ENCODE data around the gene MAP4K4.
"Not testable (repeated sequence)": the region's sequence is repeated elsewhere in the genome, so short reads cannot be mapped to it uniquely, and the experiment has no call there.

MAP4K4 gene

DNA sequence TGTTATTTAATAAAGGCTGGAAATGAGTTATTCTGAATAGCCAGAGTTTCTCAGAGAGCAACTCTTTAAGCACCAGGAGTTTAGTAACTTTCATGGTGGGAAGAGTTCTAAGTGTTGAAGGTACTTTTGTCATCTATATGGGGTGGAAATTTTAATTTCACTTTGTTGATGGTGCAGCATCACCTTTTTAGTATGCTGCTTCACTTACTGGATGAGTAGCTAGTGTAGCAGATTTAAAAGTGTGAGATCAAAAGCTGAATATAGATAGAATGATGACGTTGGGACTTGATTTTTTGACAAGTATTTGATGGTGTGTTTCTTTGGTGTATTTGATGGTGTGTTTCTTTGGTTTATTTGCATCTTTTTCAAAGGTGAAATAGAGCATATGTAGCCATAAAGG, 47.3 kb downstream of the MAP4K4 start:
- no peaks in the 10 kb centered on the region for H3K9me3 ChIP-seq (ENCODE audit: low read length)
- H3K27me3 ChIP-seq (ENCODE audit: insufficient read depth, low read length), result no peaks in the 10 kb centered on the region
- no peak overlapping the region for H2AFZ ChIP-seq (ENCODE audit: low read depth, low read length)
- H3K4me1 ChIP-seq (ENCODE audit: insufficient read depth, low read length), result peaks cover 21% of the 10 kb centered on the region
- H3K4me3 ChIP-seq (ENCODE audit: low read length), result no peak overlapping the region
- H3K36me3 ChIP-seq (ENCODE audit: insufficient read depth, low read length), result peaks cover 5% of the 10 kb centered on the region

DNA sequence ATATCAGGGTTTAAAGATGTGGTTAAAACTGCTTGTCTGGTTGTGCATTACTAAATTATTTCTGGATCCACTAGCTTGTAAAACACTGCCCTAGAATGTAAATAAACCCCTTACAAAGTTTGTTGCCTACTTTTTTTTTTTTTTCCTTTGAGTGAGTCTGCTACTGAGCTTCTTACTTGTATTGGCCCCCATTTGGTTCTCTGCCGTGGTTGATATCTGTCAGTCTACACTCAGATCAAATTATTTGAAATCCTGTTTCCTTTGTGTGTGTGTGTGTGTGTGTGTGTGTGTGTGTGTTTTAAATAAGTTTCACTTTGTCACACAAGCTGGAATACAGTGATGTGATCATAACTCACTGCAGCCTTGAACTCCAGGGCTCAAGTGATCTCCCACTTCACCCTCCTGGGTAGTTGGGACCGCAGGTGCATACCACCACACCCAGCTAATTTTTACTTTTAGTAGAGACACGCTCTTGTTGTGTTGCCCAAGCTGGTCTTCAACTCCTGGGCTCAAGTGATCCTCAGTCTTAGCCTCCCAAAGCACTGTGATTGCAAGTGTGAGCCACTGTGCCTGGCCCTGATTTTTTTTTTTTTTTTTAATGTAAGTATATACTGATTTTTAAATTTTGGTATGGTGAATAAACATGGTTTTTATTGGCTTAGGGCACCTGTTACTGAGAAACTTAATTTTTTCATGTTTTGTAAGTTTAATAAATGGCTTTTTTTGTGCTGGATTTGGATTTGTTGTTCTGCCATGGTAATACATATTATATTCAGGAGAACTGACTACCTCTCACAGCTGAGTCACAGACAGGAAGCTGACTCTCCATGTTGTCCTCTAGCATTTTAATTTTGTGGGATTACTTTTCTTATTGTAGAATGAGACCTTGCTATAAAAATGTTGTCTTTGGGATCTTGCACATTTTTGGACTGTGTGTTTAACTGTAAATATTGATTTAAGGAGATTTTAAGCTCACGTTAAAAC, 48.5 kb downstream of the MAP4K4 start:
- H3K36me3 ChIP-seq (ENCODE audit: insufficient read depth, low read length), result peaks cover 5% of the 10 kb centered on the region
- no peak overlapping the region for H3K4me3 ChIP-seq (ENCODE audit: low read length)
- H2AFZ ChIP-seq (ENCODE audit: low read depth, low read length), result no peak overlapping the region
- no peaks in the 10 kb centered on the region for H3K27me3 ChIP-seq (ENCODE audit: insufficient read depth, low read length)
- H3K4me1 ChIP-seq (ENCODE audit: insufficient read depth, low read length), result peaks cover 24% of the 10 kb centered on the region
- H3K9me3 ChIP-seq (ENCODE audit: low read length), result no peaks in the 10 kb centered on the region

DNA sequence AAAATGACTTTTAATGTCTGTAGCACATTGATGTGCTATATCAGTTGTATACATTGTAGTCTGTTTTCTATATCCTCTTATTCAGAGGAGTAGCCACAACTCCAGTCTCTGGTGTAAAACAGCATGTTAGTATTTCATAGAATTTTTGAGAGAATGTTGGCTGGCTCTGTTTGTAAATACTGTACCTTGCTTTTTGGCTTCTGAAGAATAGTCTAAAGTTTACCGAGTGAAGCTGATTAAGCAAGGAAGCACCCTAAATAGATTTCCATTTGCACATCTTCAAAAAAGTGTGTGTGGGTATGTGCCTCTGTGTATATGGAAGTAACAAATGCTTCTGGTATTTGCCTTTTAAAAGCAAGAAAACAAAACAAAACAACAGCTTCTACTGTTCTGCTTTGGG, 50.5 kb downstream of the MAP4K4 start:
- H3K9me3 ChIP-seq (ENCODE audit: low read length), result no peaks in the 10 kb centered on the region
- peaks cover 25% of the 10 kb centered on the region for H3K4me1 ChIP-seq (ENCODE audit: insufficient read depth, low read length)
- no peak overlapping the region for H3K4me3 ChIP-seq (ENCODE audit: low read length)
- no peak overlapping the region for H2AFZ ChIP-seq (ENCODE audit: low read depth, low read length)
- H3K27me3 ChIP-seq (ENCODE audit: insufficient read depth, low read length), result no peaks in the 10 kb centered on the region
- peaks cover 5% of the 10 kb centered on the region for H3K36me3 ChIP-seq (ENCODE audit: insufficient read depth, low read length)

DNA sequence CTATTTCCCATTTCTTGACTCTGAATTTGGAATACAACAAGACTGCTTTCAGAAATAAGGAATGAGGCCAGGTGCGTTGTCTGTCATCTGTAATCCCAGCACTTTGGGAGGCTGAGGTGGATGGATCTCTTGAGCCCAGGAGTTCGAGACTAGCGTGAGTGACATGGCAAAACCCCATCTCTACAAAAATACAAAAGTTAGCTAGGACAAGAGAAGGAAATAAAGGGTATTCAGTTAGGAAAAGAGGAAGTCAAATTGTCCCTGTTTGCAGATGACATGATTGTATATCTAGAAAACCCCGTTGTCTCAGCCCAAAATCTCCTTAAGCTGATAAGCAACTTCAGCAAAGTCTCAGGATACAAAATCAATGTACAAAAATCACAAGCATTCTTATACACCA, 51.0 kb downstream of the MAP4K4 start:
- not testable (repeated sequence) for H2AFZ ChIP-seq (ENCODE audit: low read depth, low read length); H3K27me3 ChIP-seq (ENCODE audit: insufficient read depth, low read length); H3K36me3 ChIP-seq (ENCODE audit: insufficient read depth, low read length); H3K4me3 ChIP-seq (ENCODE audit: low read length); H3K9me3 ChIP-seq (ENCODE audit: low read length)
- H3K4me1 ChIP-seq (ENCODE audit: insufficient read depth, low read length), result peaks cover 25% of the 10 kb centered on the region

DNA sequence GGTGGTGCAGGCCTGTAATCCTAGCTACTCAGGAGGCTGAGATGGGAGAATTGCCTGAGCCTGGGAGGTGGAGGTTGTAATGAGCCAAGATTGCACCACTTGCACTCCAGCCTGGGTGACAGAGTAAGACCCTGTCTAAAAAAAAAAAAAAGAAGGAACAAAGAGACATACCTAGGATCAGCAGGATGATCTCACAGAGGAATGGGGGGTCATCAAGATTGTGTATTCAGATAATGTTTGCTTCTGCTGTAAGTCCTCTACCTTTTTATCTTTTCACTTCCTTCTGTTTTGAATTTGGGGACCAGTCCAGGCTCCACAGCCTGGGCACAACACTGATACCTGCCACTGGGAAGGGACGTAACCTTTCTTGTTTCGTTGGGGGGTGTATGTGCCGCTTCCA, 53.2 kb downstream of the MAP4K4 start:
- H3K9me3 ChIP-seq (ENCODE audit: low read length), result no peaks in the 10 kb centered on the region
- peaks cover 3% of the 10 kb centered on the region for H3K36me3 ChIP-seq (ENCODE audit: insufficient read depth, low read length)
- no peak overlapping the region for H2AFZ ChIP-seq (ENCODE audit: low read depth, low read length)
- no peaks in the 10 kb centered on the region for H3K27me3 ChIP-seq (ENCODE audit: insufficient read depth, low read length)
- peaks cover 41% of the 10 kb centered on the region for H3K4me1 ChIP-seq (ENCODE audit: insufficient read depth, low read length)
- H3K4me3 ChIP-seq (ENCODE audit: low read length), result no peak overlapping the region

DNA sequence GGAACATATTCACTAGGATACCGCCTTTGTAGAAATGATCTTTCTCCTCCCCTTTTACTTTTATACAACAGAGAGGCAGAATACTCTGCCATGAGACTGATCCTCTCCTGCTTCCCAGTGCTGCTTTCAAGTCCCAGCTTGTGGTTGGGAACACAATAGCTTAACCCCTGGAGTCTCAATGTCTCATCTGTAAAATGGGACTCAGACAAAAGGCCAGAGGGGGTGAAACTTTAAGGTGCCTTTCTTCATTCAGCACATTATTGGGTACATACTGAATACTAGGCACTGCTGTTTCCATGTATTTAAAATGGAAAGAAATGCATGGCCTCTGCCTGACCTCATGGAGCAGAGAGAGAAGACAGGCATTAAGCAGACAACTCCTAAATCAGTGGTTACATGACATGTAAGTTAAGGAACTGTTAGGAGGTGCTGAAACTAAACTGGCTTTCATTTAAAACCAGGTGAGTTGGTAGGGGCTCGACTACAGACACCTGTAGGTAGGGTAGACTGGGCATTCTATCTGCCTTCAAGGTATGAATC, 53.8 kb downstream of the MAP4K4 start:
- Histone ChIP-seq H3K4me3 (ENCODE audit: low read length) (no peak overlapping the region), H2AFZ (ENCODE audit: low read depth, low read length) (no peak overlapping the region), H3K36me3 (ENCODE audit: insufficient read depth, low read length) (peaks cover 3% of the 10 kb centered on the region), H3K27me3 (ENCODE audit: insufficient read depth, low read length) (no peaks in the 10 kb centered on the region), H3K9me3 (ENCODE audit: low read length) (no peaks in the 10 kb centered on the region), H3K4me1 (ENCODE audit: insufficient read depth, low read length) (peaks cover 41% of the 10 kb centered on the region)

DNA sequence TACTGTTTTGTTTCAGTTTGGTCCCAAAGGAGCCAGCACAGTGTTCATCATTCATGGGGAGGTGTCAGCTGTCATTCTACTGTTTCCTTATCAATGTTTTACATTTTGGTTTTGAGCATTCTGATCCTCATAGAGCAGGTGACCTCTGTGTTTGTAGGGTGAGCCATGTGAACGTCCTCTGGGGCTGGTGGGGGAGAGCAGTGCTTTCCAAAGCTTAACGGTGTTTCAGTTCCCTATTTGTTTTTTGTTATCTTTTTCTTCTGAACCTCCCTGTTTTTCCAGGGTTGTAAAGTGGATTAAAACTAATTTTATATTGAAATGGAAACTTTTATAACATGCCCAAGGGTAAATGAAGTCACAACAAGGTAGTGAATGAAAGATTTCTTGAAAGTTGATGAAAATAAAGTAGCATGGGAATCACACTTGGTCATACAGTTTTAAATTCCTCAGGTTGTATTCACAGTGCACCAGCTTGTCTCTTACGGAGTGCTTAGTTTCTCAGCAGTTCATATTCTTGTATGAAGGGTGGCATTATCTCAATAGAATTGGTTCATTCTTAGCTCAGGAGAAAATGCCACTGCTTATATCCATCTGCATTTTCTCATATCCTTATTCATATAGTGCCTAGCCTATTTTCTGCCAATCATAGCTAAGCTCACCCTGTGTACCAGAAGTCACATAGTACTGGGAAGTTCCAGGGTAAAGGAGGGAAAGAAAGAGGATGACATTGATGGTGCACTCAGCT, 54.5 kb downstream of the MAP4K4 start:
- peaks cover 3% of the 10 kb centered on the region for H3K36me3 ChIP-seq (ENCODE audit: insufficient read depth, low read length)
- H3K4me1 ChIP-seq (ENCODE audit: insufficient read depth, low read length), result peaks cover 41% of the 10 kb centered on the region
- H3K4me3 ChIP-seq (ENCODE audit: low read length), result no peak overlapping the region
- no peak overlapping the region for H2AFZ ChIP-seq (ENCODE audit: low read depth, low read length)
- no peaks in the 10 kb centered on the region for H3K27me3 ChIP-seq (ENCODE audit: insufficient read depth, low read length)
- H3K9me3 ChIP-seq (ENCODE audit: low read length), result no peaks in the 10 kb centered on the region

DNA sequence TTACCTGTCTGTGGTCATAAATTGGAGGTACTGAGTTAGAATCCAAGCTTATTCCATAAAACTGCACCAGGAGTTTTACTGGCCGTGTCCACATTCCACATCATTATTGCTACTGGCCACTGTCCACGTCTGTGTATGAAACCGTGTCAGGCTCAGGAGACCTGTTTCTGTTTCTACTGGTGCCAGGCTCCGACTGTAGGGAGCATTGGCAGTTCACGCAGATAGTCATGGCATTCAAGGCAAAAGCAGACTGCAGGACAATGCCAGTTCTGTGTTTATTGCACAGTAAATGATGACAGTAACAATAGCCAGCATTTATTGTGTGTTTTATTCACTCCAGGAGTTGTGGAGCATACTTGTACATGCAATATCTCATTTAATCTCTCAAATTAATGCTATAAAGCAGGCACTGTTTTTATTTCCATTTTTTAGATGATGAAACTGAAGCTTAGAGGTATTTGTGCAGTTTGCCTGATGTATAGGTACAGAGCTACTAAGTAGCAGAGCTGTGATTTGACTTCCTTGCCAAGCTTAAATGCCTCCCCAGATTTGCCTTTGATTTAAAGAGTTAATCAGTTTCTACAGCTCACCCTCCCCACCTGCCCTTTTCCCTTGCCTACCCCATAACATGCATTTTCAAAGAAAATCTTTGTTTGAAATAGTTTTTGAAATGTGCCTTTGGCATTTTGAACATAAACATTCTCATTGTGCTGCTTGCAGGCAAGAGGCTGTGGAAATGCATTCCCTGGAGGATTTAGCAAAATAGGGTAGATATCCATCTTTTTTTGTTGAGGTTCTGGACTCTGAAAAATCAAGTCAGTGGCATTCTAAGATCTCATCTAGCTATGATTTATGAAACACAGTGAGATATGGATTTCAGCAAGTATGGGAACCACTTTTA, 55.5 kb downstream of the MAP4K4 start:
- H3K4me3 ChIP-seq (ENCODE audit: low read length), result no peak overlapping the region
- H3K9me3 ChIP-seq (ENCODE audit: low read length), result no peaks in the 10 kb centered on the region
- peaks cover 2% of the 10 kb centered on the region for H3K36me3 ChIP-seq (ENCODE audit: insufficient read depth, low read length)
- peaks cover 41% of the 10 kb centered on the region for H3K4me1 ChIP-seq (ENCODE audit: insufficient read depth, low read length)
- no peak overlapping the region for H2AFZ ChIP-seq (ENCODE audit: low read depth, low read length)
- no peaks in the 10 kb centered on the region for H3K27me3 ChIP-seq (ENCODE audit: insufficient read depth, low read length)

DNA sequence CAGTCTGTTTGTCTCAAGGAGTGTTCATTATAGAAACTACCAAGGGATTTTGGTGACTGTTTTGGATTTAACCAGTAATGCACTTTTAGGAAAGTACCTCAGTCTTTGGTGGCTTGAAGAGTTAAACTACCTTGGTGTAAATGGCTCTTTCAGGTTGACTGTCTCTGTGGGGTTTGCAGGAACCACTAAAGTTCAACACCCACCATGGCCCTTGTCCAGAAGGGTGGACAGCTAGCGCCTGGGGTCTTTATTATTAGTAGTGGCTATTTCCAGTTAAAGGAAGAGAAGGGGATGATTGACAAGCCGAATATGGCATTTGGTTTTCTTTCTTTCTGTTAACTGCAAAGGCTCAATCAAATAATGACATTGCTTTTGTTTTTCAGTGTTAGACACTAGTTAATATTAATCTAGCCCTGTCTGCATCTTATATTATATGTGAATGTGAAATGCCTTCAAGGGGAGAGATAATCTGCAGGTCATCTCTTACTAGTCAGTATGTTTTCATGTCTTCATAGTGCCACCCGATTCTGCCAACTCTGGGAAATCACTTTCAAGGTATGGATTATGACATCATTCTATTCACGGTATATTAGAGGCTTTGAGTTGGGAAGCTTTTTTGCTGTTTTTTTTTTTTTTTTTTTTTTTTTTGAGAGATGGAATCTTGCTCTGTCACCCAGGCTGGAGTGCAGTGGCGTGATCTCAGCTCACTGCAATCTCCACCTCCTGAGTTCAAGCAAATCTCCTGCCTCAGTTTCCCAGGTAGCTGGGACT, 56.4 kb downstream of the MAP4K4 start:
- Histone ChIP-seq H3K27me3 (ENCODE audit: insufficient read depth, low read length) (no peaks in the 10 kb centered on the region), H3K4me1 (ENCODE audit: insufficient read depth, low read length) (peaks cover 41% of the 10 kb centered on the region), H3K4me3 (ENCODE audit: low read length) (no peak overlapping the region), H2AFZ (ENCODE audit: low read depth, low read length) (no peak overlapping the region), H3K9me3 (ENCODE audit: low read length) (peaks cover 4% of the 10 kb centered on the region), H3K36me3 (ENCODE audit: insufficient read depth, low read length) (no peaks in the 10 kb centered on the region)

DNA sequence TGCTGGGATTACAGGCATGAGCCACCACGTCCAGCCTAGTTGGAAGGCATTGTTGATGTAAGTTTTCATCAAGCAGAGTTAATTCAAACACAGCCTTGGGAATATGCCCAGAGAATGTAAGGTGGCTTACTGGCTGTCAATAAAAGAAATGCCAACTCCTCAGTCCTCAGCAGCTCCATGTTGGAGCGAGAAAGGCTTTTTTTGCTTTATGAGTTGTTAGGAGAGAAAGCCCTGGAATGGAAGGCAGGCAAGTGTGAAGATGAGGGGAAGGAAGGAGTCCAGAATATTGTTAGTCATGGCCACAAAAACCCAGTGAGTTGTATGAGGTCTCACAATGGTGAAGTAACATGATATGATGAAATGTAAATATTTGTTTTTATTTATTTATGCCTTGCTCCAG, 57.1 kb downstream of the MAP4K4 start:
- Histone ChIP-seq H3K4me3 (ENCODE audit: low read length) (no peak overlapping the region), H2AFZ (ENCODE audit: low read depth, low read length) (no peak overlapping the region), H3K9me3 (ENCODE audit: low read length) (peaks cover 4% of the 10 kb centered on the region), H3K4me1 (ENCODE audit: insufficient read depth, low read length) (peaks cover 41% of the 10 kb centered on the region), H3K36me3 (ENCODE audit: insufficient read depth, low read length) (no peaks in the 10 kb centered on the region), H3K27me3 (ENCODE audit: insufficient read depth, low read length) (no peaks in the 10 kb centered on the region)

DNA sequence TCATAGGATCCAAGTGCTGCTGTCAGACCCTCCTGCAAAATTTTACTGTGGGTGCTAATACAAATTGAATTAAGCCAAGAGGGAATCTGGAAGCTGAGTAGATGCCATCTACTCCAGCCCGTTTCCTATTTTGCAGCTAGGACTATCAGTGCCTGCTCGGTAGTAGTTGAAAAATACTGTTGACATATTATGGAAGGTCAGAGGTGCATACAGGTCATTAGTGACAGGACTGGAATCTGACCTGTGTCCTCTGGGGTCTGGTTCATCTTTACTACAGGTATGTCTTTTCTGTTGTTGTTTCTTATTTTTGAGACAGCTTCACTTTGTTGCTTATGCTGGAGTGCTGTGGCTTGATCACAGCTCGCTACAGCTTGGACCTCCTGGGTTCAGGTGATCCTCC, 58.8 kb downstream of the MAP4K4 start:
- Histone ChIP-seq H3K9me3 (ENCODE audit: low read length) (peaks cover 5% of the 10 kb centered on the region), H3K4me1 (ENCODE audit: insufficient read depth, low read length) (peaks cover 35% of the 10 kb centered on the region), H3K4me3 (ENCODE audit: low read length) (no peak overlapping the region), H3K36me3 (ENCODE audit: insufficient read depth, low read length) (no peaks in the 10 kb centered on the region), H3K27me3 (ENCODE audit: insufficient read depth, low read length) (no peaks in the 10 kb centered on the region), H2AFZ (ENCODE audit: low read depth, low read length) (no peak overlapping the region)

DNA sequence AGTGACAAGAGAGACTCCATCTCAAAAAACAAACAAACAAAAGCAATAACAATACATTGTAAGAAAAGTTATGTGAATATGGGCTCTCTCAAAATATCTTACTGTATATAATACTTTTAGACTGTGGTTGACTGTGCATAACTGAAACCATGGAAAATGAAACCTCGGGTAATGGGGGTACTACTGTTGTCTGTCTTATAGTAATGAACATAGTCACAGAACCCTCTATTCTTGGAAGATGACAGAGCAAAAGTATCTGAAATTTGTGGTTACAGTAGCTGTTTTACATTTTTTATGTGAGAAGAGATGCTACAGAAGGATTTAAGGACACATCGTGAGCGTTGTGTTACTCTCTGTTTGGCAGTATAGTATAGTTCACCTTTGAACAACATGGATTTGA, 60.5 kb downstream of the MAP4K4 start:
- Histone ChIP-seq H2AFZ (ENCODE audit: low read depth, low read length) (no peak overlapping the region), H3K27me3 (ENCODE audit: insufficient read depth, low read length) (no peaks in the 10 kb centered on the region), H3K4me3 (ENCODE audit: low read length) (no peak overlapping the region), H3K9me3 (ENCODE audit: low read length) (peaks cover 5% of the 10 kb centered on the region), H3K4me1 (ENCODE audit: insufficient read depth, low read length) (peaks cover 28% of the 10 kb centered on the region), H3K36me3 (ENCODE audit: insufficient read depth, low read length) (no peaks in the 10 kb centered on the region)
